ENCODE data around the gene TACC2.

DNA sequence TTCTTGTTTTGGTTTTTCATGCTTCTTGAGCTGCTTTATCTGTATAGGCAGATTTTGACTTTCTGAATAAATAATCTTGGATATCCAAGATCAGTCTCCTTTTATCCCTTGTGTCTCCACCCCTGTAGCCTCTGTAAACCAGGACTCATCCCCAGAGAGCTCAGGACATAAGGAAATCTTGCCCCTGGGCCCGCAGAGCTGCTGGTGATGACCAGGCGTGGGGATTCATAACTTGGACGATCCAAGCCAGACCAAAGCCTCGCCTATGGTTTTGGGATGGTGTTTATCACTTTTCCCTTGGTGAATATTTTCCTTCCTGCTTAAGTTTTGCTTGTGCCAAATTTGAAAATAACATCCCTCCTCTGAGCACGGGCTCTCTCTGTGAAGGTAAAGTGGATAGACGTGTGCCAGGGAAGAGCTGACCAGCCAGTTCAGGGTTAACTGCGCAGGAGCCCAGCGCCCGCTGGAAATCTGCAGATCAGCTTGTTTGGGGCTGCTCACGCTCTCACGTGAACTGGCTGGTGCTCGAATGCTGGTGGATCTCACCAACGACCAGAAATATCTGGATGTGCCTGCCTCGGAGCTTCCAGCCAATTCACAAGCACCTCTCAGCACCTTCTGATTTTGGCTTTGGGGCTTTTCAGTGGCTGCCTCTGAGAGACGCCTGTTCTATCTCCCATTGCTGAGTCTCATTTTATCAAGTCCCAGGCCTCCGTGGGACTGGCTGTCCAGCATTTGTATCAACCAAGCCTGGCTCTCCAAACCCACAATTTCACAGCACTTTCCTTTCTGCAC lies 150.1 kb downstream of the TACC2 start:
- TF ChIP-seq, protein P1, sequence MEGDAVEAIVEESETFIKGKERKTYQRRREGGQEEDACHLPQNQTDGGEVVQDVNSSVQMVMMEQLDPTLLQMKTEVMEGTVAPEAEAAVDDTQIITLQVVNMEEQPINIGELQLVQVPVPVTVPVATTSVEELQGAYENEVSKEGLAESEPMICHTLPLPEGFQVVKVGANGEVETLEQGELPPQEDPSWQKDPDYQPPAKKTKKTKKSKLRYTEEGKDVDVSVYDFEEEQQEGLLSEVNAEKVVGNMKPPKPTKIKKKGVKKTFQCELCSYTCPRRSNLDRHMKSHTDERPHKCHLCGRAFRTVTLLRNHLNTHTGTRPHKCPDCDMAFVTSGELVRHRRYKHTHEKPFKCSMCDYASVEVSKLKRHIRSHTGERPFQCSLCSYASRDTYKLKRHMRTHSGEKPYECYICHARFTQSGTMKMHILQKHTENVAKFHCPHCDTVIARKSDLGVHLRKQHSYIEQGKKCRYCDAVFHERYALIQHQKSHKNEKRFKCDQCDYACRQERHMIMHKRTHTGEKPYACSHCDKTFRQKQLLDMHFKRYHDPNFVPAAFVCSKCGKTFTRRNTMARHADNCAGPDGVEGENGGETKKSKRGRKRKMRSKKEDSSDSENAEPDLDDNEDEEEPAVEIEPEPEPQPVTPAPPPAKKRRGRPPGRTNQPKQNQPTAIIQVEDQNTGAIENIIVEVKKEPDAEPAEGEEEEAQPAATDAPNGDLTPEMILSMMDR (conservative IDR thresholded peaks at IDR 0.05) = no peak
- TF ChIP-seq ZFX (IDR thresholded peaks at IDR 0.05) = no peak
